ENCODE results near the gene MTCH2.

GRCh38 chr11:47592970-47593369, 49.4 kb downstream of the MTCH2 start:
- TF ChIP-seq POLR2AphosphoS5 (IDR thresholded peaks at IDR 0.05; ENCODE audit: insufficient read depth in 1 of 2, low read depth in 1 of 2): no peak
- no peak for TF ChIP-seq POLR2A (IDR thresholded peaks at IDR 0.05)
